ENCODE results near the gene CLSTN1.

The CLSTN1 gene

DNA sequence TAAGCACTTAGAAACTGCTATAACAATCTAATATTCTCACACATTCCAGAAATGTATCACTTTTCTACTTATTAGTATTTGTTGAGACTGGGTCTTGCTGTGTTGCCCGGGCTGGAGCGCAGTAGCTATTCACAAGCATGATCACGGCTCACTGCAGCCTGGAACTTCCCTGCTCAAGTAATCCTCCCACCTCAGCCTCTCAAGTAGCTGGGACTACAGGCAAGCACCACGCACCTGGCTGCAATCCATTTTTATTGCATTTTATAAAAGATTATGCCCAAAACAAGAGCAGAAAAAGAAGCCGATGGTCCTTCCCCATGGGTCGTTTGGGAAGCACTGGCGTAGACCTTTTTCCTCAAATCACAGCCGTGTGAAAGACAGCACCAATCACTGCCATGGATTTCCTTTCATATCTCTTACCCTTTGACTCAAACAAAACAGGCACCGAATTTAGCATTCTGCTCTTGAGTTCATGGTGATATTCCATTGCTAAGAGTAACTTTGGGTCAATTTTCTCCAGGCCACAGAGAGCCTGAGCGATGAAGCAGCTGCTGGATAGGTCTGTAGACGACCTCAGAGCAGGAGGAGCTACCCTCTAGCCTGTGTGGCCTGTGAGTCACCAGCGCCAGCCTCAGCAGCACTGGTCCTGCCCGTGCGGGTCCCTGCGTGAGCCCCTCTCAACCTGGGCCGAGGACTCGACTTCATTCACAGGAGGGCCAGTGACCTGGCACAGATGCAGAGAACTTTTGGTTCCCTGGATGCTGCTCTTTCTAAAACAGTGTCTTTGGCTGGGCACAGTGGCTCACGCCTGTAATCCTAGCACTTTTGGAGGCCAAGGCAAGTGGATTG is 91.4 kb downstream of the CLSTN1 start:
- FAIRE-seq: no peak
- no peak for DNase-seq (ENCODE audit: insufficient read length, low spot score)

DNA sequence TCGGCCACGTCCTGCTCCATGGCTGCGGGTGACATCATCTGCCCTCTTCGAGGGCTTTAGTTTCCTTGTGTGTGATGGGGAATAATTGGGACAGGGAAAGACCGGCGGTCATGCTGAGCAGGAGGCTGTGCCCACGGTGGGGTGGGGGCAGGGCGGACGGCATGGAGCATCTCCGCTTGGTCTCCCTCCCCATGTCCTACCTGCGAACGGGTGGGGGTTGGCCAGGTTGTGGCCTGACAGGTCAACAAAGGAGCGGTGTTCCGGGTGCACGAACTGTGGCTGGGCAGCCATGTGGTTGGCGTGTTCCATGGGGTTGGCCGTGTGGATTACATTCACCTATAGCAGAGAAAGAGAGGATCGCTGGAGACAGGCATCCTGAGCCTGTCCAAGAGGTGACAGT is 92.2 kb downstream of the CLSTN1 start:
- FAIRE-seq (no peak), DNase-seq (ENCODE audit: insufficient read length, low spot score) (no peak)

GRCh38 chr1:9731051-9731537 is 92.7 kb downstream of the CLSTN1 start:
- FAIRE-seq: no peak
- DNase-seq (ENCODE audit: insufficient read length, low spot score): no peak

GRCh38 chr1:9730096-9730901 is 93.5 kb downstream of the CLSTN1 start:
- DNase-seq (ENCODE audit: insufficient read length, low spot score): no peak
- no peak for FAIRE-seq

DNA sequence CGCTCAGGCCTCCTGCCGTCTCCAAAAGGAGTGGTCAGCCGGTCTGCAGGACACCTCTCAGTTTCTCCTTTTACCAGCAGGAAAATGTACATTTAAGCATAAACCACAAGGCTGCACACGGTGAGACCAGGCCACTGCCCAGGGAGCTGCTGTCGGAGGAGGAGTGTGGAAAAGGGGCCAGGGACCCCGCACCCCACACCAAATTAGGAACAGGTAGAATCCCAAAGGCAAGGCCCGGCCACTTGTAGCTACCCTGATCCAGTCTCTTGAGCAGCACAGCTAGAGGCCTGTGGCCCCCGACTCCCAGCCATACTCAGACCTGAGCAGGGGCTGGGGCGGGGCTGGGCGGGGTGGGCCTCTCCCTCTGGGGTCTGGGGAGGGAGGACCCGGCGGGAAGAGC is 94.2 kb downstream of the CLSTN1 start:
- DNase-seq (ENCODE audit: insufficient read length, low spot score): no peak
- no peak for FAIRE-seq

DNA sequence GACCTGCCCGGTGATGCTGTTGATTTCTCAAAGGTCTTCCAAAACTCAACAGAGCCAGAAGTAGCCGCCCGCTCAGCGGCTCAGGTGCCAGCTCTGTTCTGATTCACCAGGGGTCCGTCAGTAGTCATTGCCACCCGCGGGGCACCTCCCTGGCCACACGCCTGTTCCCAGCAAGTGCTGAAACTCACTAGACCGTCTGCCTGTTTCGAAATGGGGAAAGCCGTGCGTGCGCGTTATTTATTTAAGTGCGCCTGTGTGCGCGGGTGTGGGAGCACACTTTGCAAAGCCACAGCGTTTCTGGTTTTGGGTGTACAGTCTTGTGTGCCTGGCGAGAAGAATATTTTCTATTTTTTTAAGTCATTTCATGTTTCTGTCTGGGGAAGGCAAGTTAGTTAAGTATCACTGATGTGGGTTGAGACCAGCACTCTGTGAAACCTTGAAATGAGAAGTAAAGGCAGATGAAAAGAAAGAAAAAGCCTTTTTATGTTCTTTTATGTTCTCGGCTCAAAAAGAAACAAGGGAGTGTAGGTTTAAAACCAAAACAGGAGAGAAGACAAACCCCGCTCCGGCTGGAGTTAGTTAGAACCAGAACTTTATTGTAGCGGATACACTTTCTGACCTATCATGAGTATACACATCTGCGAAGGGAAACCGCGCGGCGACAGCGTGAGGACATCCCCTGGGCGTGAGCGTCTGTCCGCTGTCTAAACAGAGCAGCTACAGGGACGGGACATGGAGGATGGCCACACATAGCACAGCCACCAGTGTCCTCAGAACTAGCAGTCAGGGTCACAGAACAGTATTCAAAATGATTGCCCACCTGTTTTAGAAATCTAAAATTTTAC is 95.1 kb downstream of the CLSTN1 start:
- no peak for DNase-seq (ENCODE audit: insufficient read length, low spot score)
- FAIRE-seq: no peak

DNA sequence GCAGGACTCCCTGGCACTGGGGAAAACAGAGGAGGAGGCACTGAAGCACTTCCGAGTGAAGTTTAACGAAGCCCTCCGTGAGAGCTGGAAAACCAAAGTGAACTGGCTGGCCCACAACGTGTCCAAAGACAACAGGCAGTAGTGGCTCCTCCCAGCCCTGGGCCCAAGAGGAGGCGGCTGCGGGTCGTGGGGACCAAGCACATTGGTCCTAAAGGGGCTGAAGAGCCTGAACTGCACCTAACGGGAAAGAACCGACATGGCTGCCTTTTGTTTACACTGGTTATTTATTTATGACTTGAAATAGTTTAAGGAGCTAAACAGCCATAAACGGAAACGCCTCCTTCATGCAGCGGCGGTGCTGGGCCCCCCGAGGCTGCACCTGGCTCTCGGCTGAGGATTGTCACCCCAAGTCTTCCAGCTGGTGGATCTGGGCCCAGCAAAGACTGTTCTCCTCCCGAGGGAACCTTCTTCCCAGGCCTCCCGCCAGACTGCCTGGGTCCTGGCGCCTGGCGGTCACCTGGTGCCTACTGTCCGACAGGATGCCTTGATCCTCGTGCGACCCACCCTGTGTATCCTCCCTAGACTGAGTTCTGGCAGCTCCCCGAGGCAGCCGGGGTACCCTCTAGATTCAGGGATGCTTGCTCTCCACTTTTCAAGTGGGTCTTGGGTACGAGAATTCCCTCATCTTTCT is 96.7 kb downstream of the CLSTN1 start:
- DNase-seq (ENCODE audit: insufficient read length, low spot score) (no peak), FAIRE-seq (no peak)

GRCh38 chr1:9726406-9726805 is 97.4 kb downstream of the CLSTN1 start:
- FAIRE-seq (no peak), DNase-seq (ENCODE audit: insufficient read length, low spot score) (no peak)

DNA sequence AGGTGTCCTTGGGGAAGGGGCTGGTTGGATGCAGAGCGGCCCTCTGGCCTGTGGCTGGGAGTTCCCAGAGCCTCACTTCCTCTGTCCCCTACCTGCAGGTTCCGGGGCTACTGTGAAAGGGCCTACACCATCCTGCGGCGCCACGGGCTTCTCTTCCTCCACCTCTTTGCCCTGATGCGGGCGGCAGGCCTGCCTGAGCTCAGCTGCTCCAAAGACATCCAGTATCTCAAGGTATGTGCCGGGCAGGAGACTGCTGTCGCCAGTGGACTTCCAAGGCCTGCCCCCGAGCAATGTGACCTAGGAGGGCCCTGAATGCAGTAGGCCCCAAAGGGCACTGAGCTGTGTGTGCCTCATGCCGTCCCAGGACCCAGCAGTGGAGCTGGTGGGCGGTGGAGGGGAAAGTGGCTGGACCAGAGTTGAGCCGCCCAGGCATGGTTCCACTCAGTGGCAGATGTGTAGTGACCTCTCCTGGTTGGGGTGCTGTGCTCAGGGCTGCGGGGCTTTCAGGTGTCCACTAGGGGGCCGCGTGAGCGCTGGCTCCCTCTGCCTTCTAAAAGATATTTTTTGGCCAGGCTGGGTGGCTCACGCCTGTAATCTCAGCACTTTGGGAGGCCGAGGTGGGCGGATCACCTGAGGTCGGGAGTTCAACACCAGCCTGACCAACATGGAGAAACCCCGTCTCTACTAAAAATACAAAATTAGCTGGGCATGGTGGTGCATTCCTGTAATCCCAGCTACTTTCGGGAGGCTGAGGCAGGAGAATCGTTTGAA is 98.9 kb downstream of the CLSTN1 start:
- DNase-seq (ENCODE audit: insufficient read length, low spot score) (peak; percentile 74), FAIRE-seq (no peak)

- FAIRE-seq (no peak), DNase-seq (ENCODE audit: insufficient read length, low spot score) (no peak)
Measured at GRCh38 chr1:9723926-9724325, 99.8 kb downstream of the CLSTN1 start.

- DNase-seq (ENCODE audit: insufficient read length, low spot score): no peak
- no peak for FAIRE-seq
Measured at GRCh38 chr1:9723068-9723805, 100.5 kb downstream of the CLSTN1 start.

DNA sequence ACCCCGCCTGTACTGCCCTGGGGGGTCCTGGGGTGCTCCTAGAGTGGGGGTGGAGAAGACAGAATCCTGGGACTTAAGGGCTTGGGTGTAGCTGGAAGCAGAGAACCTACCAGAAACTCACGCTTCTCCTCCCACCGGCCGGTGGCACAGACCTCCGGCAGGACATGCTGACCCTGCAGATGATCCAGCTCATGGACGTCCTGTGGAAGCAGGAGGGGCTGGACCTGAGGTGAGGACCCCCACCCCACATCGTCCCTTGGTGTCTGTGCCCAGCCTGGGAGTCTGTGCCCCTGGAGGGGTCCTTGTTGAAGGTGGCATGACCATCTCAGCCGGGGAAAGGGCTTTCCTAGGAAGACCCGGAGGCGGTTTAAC is 101.4 kb downstream of the CLSTN1 start:
- DNase-seq (ENCODE audit: insufficient read length, low spot score): no peak
- no peak for FAIRE-seq

DNA sequence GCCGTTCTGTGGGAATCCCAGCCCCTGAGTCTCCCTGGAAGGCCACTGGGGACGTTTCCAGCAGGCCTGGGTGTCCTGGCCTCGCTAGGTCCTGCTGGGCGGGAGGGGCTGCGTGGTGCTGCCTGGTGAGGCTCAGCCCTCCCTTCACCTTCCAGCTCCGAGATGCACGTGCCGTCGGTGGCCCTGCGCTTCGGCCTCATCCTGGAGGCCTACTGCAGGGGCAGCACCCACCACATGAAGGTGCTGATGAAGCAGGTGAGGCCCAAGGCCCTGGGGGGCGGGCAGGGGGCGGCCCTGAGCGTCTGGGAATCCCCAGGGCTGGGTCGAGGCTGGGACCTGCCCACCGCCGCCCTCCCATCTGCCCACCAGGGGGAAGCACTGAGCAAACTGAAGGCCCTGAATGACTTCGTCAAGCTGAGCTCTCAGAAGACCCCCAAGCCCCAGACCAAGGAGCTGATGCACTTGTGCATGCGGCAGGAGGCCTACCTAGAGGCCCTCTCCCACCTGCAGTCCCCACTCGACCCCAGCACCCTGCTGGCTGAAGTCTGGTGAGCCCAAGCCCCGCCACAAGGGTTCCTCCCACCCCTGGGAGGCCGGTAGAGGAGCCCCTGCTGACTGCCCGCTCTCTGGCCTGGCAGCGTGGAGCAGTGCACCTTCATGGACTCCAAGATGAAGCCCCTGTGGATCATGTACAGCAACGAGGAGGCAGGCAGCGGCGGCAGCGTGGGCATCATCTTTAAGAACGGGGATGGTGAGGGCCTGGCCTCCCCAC is 102.0 kb downstream of the CLSTN1 start:
- peak; percentile 27 for DNase-seq (ENCODE audit: insufficient read length, low spot score)
- FAIRE-seq: no peak

DNA sequence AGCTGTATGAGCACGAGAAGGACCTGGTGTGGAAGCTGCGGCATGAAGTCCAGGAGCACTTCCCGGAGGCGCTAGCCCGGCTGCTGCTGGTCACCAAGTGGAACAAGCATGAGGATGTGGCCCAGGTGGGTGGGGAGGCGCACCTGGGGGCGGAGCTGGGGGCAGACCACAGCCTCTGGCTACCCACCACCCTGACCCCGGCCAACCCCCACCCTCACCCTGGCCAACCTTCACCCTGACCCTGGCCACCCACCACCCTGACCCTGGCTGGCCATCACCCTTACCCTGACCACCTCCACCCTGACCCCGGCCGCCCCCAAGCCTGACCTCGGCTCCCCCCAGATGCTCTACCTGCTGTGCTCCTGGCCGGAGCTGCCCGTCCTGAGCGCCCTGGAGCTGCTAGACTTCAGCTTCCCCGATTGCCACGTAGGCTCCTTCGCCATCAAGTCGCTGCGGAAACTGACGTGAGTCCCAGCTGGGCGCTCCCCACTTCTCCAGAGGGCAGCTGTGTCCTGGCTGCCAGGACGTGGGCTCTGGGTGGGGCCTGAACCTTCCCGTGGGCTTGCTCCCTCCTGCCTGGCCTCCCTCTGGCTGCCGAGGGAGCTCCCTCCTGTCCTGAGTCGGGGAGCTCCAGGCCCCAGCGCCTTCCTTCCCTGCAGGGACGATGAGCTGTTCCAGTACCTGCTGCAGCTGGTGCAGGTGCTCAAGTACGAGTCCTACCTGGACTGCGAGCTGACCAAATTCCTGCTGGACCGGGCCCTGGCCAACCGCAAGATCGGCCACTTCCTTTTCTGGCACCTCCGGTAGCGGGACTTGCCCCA is 102.8 kb downstream of the CLSTN1 start:
- DNase-seq (ENCODE audit: insufficient read length, low spot score) (no peak), FAIRE-seq (no peak)

- DNase-seq (ENCODE audit: insufficient read length, low spot score) (no peak), FAIRE-seq (no peak)
Measured at GRCh38 chr1:9719978-9720722, 103.6 kb downstream of the CLSTN1 start.

- DNase-seq (ENCODE audit: insufficient read length, low spot score) (no peak), FAIRE-seq (no peak)
Measured at GRCh38 chr1:9718006-9718680, 105.6 kb downstream of the CLSTN1 start.
